ENCODE results near the gene MCU.
A peak's percentile ranks its signal among the peaks of the same experiment; 100 is the strongest.
"Not testable (repeated sequence)": the region's sequence is repeated elsewhere in the genome, so short reads cannot be mapped to it uniquely, and the experiment has no call there.

MCU gene

DNA sequence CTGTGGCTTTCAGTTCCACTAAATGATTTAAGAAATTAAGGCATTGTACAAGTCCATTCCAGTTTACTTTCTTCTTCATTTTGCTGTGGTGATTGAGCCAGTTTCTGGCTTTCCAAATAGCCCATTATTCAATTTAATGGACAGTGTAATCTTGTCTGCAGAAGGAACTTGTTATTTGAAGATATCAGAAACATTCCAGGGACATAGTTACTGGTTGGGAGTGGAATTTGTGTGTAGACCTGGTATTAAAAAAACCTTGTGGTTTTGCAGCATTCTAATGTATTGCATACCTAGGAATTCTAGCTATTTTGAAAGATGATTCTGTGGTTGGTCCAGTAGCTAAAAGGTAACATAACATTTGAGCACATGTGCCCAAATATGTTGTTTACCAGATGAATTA lies 72.2 kb downstream of the MCU start:
- DNase-seq: no peak

DNA sequence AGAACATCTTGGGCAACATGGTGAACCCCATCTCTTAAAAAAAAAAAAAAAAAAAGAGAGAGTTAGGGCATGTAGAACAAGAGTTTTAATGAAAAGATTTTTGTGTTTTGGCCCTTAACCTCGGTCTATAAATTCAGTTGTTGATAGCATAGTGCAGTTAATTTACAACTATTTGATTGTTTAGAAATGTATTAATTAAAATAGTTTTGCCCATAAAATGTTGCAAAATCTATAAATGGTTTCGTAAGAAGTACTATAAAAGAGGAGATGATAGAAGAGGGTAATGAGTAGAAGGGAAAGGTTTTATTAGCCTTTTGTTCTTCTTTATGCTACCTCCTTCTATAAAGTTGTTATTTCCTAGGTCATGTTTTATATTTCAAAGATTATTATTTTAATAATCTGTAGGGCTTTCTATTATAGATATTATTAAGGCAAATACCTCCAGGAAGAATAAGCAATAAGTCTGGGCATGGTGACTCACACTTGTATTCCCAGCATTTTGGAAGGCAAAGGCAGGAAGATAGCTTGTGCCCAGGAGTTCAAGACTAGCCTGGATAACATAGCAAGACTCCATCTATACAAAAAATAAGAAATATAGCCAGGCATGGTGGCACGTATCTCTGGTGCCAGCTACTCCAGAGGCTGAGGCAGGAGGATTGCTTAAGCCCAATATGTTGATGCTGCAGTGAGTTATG lies 73.3 kb downstream of the MCU start:
- DNase-seq: no peak

DNA sequence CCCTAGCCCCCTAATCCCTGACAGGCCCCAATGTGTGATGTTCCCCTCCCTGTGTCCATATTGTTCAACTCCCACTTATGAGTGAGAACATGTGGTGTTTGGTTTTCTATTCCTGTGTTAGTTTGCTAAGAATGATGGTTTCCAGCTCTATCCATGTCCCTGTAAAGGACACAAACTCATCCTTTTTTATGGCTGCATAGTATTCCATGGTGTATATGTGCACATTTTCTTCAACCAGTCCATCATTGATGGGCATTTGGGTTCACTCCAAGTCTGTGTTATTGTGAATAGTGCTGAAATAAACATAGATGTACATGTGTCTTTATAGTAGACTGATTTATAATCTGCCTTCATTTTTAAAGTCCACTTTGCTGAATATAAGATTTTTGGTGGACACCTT lies 79.3 kb downstream of the MCU start:
- DNase-seq: not testable (repeated sequence)

DNA sequence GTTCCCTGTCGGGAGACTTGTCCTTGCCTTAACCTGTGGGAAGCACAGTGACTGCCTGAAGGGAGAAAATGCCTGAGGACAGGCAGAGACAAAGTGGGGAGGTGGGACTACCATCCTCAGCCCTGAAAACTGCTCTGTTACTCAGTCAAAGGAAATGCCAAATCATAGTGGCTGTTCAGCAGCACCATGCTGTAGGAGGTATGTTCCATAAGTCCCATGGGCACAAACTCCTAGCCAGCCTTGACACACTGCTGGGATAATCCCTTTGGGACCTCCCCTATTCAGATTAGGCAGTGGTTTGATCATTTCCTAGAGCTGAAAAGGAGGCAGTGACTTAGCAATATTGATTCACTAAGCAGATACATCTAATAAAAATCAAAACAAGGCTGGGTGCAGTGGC lies 80.1 kb downstream of the MCU start:
- no peak for DNase-seq

DNA sequence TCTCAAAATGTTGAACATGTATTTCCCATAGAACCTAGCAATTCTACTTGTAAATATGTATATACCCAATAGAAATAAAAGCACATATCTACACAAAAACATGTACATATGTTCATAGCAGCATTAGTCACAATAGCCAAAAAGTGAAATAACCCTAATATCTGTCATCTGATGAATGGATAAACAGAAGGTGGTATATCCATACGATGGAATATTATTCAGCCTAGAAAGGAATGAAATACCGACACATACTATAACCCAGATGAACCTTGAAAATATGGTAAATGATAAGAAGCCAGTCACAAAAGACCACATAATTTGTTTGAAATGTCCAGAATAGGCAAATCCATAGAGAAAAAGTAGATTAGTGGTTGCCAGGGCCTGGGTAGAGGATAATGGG lies 87.9 kb downstream of the MCU start:
- no peak for DNase-seq

DNA sequence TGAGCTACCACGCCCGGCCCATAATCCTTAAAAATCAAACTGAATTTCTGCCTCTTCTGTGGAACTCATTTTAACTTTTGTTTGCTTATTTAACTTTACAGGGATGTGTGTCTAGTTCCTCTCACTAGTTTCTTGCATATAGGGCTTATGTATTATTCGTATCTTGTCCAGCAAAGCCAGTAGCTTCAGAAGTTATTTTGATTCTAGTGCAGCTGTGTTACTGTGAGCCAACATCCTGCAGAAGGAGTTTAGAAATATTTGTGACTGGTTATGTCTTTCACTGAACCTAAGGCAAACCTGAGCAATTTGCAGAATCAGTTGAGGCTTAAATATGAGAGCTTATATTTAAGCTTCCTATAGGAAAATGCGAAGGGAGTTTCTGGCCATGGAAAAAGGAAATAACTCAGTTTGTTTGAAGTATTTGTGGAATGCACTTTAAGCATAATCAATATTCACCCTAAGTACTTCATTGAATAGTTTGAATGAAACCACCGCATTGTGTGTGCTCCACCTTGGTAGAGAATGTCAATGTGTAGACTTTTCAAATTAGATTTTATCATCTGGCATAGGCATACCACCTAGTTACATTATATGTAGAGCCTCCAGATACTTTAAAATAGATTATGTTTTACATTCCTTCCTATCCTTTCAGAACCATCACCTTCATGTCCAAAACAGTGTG lies 90.8 kb downstream of the MCU start:
- DNase-seq: no peak

DNA sequence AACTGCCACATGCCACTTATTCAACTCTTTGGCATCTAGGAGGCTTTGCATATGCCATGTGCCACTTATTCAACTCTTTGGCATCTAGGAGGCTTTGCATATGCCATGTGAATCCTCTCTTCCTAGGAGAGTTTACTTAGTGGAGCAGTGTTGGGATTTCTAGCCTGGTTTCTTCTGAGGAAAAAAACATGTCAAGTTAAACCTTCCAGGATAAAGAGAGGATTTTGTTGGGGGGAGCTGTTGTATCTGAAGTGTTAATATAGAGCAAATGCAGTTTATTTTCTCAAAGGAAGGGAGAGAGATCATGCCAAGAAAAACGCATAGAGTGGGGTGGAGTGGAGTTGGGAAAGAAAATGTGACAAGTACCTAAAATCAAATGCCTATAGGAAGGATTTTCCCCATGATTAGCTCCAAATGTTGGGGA lies 91.5 kb downstream of the MCU start:
- DNase-seq: no peak

DNA sequence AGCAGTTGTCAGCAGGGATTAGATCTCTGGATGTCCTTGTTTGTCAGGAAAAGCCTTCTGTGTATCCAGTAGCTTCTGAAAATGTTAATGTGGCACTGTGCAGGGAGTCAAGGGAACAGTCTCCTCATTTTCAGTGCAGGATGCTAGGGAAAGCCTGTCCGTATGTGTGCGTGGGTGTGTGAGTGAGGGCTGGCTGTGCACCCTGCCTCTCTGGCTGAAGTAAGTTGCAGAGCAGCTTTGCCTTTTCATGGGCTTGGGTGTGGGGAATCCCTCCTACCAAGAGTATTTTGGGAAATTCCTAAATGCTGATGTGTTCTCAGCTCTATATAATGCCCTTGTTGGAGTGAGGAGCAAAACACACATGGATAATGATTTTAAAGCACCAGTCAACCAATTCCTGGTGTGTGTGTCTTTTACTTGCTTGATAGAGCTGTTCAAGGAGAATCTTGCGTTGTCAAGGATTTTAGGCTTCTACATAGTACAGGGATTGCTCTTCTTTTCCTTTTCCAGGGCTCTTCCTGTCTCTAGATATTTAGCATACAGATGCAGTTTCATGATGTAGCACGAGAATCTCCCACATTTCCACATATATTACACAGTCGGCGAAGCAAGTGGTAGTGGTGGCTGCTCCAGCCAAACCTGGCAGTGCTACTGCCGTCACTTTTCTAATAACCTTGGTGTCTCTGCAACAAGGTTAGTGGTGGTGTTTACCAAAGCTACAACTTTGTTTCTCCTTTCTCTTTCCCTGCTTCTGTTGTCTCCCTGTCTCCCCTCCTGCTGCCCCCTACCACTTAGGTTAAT lies 92.8 kb downstream of the MCU start:
- no peak for DNase-seq

DNA sequence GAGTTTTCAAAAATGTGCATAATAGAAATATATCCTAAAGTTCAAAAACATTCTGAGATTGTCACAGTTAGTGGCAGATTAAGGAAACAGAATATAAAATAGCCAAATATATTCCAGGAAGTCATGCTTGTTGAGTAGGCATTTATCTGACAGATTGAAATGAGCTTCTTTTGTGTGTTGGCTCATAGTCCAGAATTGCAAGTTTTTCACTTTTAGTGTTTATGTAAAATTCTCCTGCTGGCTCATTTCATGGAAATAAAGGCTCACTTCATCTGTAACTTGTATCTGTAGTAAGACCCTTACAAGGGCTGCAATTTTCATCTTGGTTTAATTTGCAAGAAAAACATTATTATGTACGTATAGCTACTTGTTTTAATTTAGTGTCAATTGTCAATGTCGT lies 93.5 kb downstream of the MCU start:
- no peak for DNase-seq

DNA sequence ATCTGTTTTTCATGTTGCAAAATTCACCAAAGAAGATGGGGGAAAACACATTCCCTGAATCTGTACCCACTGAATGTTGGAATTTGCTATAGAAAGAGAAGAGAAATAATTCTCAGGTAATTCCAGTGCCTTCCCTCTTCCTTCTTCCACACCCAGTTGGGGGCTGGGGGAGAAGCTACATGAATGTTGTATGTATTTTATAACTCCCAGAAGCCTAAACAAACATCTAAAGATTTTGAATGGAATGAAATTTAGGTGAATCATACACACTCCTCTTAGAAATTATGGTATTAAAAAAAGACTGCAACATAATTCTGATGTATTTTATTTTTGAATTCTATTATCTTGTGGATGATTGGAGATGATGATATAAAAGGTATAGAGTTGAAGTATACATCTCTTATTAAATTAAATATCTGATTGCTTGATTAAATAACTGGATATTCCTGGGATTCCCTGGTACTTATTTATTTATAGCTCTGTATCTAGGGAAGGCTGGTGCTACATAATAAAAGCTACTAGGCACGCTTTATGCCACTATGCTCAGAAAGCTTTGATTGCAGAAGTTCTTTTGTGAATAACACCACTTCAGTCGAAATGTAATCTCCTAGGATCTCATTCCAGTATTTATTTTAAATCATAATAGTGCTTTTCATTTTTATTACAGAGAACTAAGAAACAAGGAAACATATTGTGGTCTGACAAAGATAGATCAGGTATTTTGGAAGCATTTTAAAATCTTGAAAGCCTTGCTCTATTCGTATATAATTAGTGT lies 98.5 kb downstream of the MCU start:
- no peak for DNase-seq

DNA sequence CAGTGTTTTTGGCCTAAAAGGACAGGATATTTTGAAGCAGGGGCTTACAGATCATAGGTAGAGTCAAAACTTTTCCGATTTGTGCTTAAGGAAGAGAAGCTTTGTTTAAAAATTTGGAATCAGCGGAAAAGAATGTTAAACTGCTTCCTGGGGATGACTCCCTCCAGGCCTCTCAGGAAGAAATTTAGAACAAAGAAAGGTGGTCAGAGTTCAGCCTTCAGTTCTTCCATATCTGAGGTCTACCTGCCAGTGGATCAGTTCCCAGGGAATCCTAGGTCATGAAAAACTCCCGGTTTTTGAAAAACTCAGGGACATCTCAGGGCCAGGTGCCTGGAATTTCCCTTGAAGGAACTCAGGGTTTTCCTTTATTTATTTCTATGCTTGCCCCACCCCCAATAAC lies 100.3 kb downstream of the MCU start:
- no peak for DNase-seq

DNA sequence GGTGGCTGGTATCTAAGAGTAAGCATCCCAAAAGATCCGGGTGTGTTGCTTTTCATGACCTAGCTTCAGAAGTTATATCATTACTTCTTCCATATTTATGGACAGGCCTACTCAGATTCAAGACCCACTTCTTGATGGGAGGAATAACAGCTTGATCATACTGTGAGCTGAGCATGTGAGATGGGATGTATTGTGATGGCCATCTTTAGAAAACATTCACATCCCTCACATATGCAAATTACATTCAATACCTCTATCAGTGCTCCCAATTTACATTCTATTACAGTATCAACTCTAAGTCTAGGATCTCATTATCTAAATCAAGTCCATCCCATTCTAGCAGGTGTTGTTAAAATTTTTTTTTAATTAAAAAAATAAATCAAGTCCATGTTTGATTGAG lies 101.8 kb downstream of the MCU start:
- no peak for DNase-seq

DNA sequence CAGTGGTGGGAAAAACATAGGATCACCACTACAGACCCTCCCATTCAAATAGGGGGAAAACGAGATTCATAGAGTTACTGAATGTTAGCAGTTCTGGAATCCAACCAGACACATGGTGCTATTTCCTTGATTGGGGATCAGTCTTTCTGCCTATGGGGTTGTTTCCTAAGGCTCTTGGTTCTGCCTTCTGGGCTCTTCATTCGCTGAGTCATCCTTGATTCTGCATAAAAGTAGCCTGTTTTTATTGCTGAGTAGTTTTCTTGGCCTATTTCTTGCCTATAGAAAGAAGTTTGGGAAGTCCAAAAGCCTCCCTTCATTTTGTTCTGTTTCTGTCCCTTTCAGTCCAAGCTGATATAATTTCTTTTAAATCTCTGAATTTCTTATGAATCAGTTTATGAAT lies 102.3 kb downstream of the MCU start:
- DNase-seq: no peak

DNA sequence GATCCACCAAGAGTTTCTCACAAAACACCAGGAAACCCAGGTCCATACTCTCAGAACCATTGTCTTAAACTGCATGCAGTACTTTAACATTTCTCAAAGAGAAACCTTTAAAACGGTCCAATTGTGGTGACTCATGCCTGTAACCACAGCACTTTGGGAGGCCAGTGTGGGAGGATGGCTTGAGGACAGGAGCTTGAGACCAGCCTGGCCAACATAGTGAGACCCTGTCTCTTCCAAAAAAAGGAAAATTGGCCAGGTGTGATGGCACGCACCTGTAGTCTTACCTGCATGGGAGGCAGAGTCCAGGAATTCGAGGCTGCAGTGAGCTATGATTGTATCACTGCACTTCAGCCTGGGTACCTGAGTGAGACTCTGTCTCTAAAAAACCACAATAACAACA lies 104.1 kb downstream of the MCU start:
- no peak for DNase-seq

DNA sequence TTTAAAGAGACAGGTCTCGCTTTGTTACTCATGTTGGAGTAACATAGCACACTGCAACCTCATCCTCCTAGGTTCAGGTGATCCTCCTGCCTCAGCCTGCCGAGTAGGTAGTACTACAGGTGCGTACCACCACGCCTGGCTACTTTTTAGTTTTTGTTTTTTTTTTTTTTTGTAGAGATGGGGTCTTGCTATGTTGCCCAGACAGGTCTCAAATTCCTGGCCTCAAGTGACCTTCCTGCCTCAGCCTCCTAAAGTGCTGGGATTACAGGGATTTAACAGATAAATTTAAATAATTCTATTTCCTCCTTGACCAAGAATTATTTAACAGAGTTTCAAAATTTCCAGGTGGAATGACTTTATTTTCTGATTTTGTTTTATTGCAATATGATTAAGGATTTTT lies 104.6 kb downstream of the MCU start:
- no peak for DNase-seq

DNA sequence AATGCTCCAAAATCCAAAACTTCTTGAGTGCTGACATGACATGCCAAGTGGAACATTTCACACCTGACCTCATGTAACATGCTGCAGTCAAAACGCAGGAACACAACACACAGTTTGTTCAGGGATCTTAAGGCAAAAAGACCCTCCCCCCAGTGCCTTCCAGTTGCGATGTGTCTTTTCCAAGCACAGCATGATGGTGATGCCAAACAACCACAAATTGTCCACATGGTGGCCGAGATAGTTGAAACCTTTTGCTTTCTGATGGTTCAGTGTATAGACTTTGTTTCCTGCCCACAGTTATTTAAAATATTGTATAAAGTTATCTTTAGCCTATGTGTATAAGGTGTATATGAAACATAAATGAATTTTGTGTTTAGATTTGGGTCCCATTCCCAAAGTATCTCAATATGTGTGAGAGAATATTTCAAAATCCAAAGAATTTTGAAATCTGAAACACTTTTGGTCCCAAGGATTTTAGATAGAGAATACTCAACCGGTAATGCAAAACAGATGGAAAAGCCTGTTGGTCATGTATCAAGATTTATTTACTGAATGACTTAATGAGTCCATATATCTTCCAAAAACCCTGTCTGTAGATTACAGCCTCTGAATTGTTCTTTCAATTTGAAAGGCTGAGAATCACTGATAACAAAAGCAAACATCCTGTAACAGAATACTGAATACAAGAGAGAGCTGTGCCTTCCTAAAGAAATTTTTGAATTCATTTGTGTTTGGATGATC lies 108.2 kb downstream of the MCU start:
- no peak for DNase-seq

DNA sequence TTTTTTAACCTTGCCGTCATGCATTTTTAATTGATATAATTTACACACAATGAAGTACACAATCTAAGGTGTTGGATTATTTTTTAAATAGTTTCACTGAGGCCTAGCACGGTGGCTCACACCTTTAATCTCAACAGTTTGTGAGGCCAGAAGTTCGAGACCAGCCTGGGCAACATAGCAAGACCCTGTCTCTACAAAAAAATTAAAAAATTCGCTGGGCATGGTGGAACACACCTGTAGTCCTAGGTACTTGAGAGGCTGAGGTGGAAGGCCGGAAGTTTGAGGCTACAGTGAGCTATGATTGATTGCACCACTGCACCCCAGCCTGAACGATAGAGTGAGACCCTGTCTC lies 108.8 kb downstream of the MCU start:
- DNase-seq: no peak

DNA sequence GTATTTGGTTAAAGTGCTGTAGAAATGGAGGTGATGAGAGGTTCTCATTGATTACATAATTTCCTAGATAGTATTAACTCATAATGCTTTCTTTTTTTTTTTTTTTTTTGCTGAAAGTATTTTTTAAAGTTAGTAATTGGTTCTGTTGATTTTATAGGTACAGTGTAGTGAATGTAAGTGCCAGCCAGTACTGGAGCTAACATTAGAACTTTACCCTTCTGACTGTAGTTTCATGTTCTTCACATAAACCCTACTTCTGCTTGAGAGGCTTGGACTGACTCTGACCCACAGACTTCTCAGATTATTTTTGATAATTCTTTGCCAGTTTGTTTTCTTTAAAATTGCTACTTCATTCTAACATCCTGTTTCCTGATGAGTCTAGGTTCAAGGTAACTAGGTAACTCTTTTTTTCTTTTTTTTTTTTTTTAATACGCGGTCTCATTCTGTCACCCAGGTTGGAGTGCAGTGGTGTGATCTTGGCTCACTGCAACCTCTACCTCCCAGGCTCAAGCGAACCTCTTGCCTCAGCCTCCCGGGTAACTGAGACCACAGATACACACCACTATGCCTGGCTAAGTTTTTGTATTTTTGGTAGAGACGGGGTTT lies 109.4 kb downstream of the MCU start:
- DNase-seq: no peak

DNA sequence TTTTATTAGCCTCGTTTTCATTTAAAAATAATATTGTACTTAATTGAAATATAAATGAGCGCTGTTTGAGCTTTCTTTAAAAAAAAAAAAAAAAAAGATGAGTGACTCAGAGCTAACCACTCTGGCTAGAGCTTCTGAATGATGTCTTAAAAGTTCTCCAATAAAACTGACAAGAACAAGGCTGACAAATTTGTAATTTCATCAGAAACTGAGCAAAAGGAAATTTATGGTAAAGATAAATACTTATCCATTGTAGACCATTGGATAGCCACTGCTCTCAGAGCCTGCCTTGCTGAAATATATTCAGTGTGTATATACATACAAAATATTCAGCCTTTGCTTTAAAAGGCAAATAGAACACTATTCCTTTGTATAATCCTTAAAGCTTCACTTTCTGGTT lies 110.4 kb downstream of the MCU start:
- no peak for DNase-seq

DNA sequence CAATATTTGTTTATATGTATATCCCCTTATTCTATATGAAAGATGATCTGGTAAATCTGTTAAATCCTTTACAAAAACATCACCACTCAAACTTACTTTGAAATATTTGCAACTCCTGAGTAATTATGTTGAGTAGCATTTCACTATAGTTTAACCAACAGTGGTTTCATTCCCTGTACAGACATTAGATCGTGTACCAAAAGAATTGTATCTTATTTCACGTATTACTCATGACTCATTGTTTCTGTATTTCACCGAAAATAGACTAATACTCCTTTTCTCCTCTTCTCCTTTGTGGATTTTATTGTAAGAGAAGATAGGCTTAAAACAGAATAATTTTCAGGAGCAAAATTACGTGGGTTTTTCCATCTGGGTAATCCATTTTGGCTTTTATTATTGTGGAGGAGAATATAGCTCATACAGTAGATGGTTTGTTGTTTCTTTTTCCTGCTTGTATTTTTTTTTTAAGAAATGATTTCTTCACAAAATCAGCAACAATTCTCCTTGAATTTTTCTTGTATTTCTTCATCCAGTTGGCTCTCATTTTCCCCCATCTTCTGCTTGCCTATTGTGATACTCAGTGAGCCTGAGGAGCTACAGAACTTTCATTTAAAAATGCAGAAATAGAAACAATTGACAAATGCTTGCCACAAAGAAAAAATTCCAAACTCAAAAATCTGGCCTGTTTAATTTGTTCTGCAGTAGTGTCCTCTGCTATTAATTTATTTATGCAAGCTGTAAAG lies 111.0 kb downstream of the MCU start:
- DNase-seq: no peak

DNA sequence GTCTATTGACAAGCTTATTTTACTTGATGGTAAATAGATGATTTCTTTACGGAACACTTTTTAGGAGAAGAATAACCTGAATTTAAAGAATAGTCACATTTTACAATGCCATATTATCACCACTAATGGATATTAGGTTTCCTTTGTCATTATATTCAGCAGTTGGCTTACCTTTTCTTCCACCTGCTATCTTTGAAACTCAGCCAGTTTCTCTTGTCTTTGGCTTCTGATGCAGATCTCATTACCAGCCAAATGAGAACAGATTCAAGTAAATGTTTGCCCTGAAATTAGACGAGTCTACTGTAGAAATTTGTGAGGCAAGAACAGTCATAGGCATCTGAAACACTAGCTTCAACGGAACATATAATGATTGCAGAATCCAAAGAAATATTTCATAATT lies 116.1 kb downstream of the MCU start:
- DNase-seq: peak; percentile 79

DNA sequence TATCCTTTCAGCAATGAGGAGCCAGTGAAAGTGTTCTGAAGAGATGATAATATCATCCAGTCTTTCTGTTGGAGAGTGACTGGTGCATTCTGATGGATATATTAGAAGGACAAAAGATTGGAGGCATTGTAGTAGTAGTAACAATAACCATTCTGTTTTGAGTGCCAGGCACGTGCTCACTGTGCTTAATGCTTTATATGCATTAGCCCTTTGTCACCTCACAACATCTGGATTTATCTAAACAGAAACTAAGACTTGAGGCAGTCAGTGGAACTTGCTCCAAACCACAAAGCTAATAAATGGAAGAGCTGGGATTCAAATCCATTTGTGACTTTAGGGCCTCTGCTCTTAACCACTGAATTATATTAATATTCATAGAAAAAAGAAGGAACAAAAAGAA lies 117.1 kb downstream of the MCU start:
- no peak for DNase-seq

Measured in NCI-H1105 treated with DMSO at 0.1 percent for 48 hours (cell line).